Measurements from ENCODE around the gene CHCHD6.

DNA sequence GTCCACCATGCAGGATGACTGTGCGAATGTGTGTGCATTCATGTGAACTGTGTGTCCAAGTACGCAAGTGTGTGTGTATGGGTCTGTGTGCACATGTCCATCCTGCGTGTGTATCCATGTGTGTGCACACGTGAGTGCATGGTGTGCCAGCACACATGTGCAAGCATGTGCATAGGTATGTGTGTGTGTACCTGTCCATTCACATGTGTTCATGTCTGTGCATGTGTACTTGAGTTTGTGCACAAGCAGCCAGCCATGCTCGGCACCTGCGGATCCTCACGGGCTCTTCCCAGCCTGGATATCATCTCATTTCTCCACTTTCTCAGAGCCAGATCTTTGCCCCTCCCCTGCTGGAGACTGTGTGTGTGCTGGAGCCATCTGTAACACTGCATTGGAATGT is 260.2 kb downstream of the CHCHD6 start:
- TF ChIP-seq, protein P1, sequence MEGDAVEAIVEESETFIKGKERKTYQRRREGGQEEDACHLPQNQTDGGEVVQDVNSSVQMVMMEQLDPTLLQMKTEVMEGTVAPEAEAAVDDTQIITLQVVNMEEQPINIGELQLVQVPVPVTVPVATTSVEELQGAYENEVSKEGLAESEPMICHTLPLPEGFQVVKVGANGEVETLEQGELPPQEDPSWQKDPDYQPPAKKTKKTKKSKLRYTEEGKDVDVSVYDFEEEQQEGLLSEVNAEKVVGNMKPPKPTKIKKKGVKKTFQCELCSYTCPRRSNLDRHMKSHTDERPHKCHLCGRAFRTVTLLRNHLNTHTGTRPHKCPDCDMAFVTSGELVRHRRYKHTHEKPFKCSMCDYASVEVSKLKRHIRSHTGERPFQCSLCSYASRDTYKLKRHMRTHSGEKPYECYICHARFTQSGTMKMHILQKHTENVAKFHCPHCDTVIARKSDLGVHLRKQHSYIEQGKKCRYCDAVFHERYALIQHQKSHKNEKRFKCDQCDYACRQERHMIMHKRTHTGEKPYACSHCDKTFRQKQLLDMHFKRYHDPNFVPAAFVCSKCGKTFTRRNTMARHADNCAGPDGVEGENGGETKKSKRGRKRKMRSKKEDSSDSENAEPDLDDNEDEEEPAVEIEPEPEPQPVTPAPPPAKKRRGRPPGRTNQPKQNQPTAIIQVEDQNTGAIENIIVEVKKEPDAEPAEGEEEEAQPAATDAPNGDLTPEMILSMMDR (IDR thresholded peaks at IDR 0.05), result no peak
- TF ChIP-seq POLR2A (IDR thresholded peaks at IDR 0.05), result no peak
